Endothelial cell of hepatic sinusoid (primary cell): ENCODE measurements around the gene PIK3C2B.
"Not testable (repeated sequence)": the region's sequence is repeated elsewhere in the genome, so short reads cannot be mapped to it uniquely, and the experiment has no call there.

Experiments used
- in situ Hi-C: cut with HindIII; loops from 2 replicates; pipeline ENCODE4 v1.10.0; 2017; ENCODE audit warnings: low sequenced_read_pairs

Gene PIK3C2B

GRCh38 chr1:204509186-204509635, 14.6 kb upstream of the PIK3C2B start:
- in situ Hi-C loops = no loop called here

GRCh38 chr1:204507317-204508105, 12.9 kb upstream of the PIK3C2B start:
- in situ Hi-C loops = no loop called here

- in situ Hi-C loops = no loop called here
Observed at GRCh38 chr1:204506969-204507316, 12.3 kb upstream of the PIK3C2B start.

- in situ Hi-C loops = no loop called here
Observed at GRCh38 chr1:204506201-204506968, 11.8 kb upstream of the PIK3C2B start.

GRCh38 chr1:204505674-204506200, 11.1 kb upstream of the PIK3C2B start:
- in situ Hi-C loops = no loop called here

- in situ Hi-C loops = loop anchor here (5.0 kb wide), 1 partner anchor 57 kb away; no protein-coding TSS in a partner anchor
Observed at GRCh38 chr1:204503913-204504519, 9.4 kb upstream of the PIK3C2B start.

GRCh38 chr1:204503122-204503912, 8.7 kb upstream of the PIK3C2B start:
- in situ Hi-C loops = loop anchor here (5.0 kb wide), 1 partner anchor 56 kb away; no protein-coding TSS in a partner anchor

GRCh38 chr1:204502241-204502640, 7.6 kb upstream of the PIK3C2B start:
- in situ Hi-C loops = loop anchor here (5.0 kb wide), 1 partner anchor 55 kb away; no protein-coding TSS in a partner anchor

GRCh38 chr1:204499511-204500468, 5.2 kb upstream of the PIK3C2B start:
- in situ Hi-C loops = loop anchor here (5.0 kb wide), 1 partner anchor 52 kb away; no protein-coding TSS in a partner anchor

GRCh38 chr1:204498981-204499380, 4.4 kb upstream of the PIK3C2B start:
- in situ Hi-C loops = no loop called here

- in situ Hi-C loops = no loop called here
Observed at GRCh38 chr1:204495777-204496176, 1.2 kb upstream of the PIK3C2B start.

- in situ Hi-C loops = no loop called here
Observed at GRCh38 chr1:204495078-204495753, 611 bp upstream of the PIK3C2B start.

- in situ Hi-C loops = no loop called here
Observed at GRCh38 chr1:204493984-204494280, 673 bp downstream of the PIK3C2B start.

- in situ Hi-C loops = no loop called here
Observed at GRCh38 chr1:204493145-204493983, 1.2 kb downstream of the PIK3C2B start.

GRCh38 chr1:204491655-204492054, 3.0 kb downstream of the PIK3C2B start:
- in situ Hi-C loops = no loop called here

GRCh38 chr1:204487256-204487615, 7.4 kb downstream of the PIK3C2B start:
- in situ Hi-C loops = no loop called here

GRCh38 chr1:204486513-204487255, 7.9 kb downstream of the PIK3C2B start:
- in situ Hi-C loops = not testable (repeated sequence)
